Stimulated activated CD8-positive, alpha-beta memory T cell treated with anti-CD3 and anti-CD28 coated beads, Interleukin-12 subunit alpha, Interleukin-12 subunit beta, amount 100 ng/mL, for 24 hours (primary cell): Measurements from ENCODE around the gene ARMC3.
A peak's percentile ranks its signal among the peaks of the same experiment; 100 is the strongest.
"Not testable (repeated sequence)": the region's sequence is repeated elsewhere in the genome, so short reads cannot be mapped to it uniquely, and the experiment has no call there.

Experiments
- DNase-seq: peaks from one replicate; pipeline ENCODE4 v3.0.0-alpha.2; 2020; ENCODE audit errors: extremely low read depth

The ARMC3 gene

GRCh38 chr10:23047201-23048050 is 119.6 kb downstream of the ARMC3 start:
- DNase-seq, result no peak

GRCh38 chr10:23048191-23048590 is 120.3 kb downstream of the ARMC3 start:
- no peak for DNase-seq

GRCh38 chr10:23051278-23051677 is 123.4 kb downstream of the ARMC3 start:
- DNase-seq, result no peak

- no peak for DNase-seq
Measured at GRCh38 chr10:23051855-23052331, 124.0 kb downstream of the ARMC3 start.

GRCh38 chr10:23053036-23053435 is 125.2 kb downstream of the ARMC3 start:
- DNase-seq, result no peak

- no peak for DNase-seq
Measured at GRCh38 chr10:23055424-23056185, 127.8 kb downstream of the ARMC3 start.

GRCh38 chr10:23056186-23056579 is 128.3 kb downstream of the ARMC3 start:
- no peak for DNase-seq

- DNase-seq, result no peak
Measured at GRCh38 chr10:23058366-23058765, 130.5 kb downstream of the ARMC3 start.

- no peak for DNase-seq
Measured at GRCh38 chr10:23060918-23061317, 133.1 kb downstream of the ARMC3 start.

GRCh38 chr10:23063045-23063972 is 135.5 kb downstream of the ARMC3 start:
- DNase-seq, result no peak

GRCh38 chr10:23063973-23064812 is 136.3 kb downstream of the ARMC3 start:
- DNase-seq, result no peak

- DNase-seq, result not testable (repeated sequence)
Measured at GRCh38 chr10:23064813-23065114, 136.9 kb downstream of the ARMC3 start.

- DNase-seq, result no peak
Measured at GRCh38 chr10:23065181-23065948, 137.5 kb downstream of the ARMC3 start.

- no peak for DNase-seq
Measured at GRCh38 chr10:23067337-23067736, 139.5 kb downstream of the ARMC3 start.

- peak; percentile 12 for DNase-seq
Measured at GRCh38 chr10:23067939-23068775, 140.3 kb downstream of the ARMC3 start.

- DNase-seq, result no peak
Measured at GRCh38 chr10:23069019-23069815, 141.4 kb downstream of the ARMC3 start.

- DNase-seq, result not testable (repeated sequence)
Measured at GRCh38 chr10:23070092-23070912, 142.4 kb downstream of the ARMC3 start.

- no peak for DNase-seq
Measured at GRCh38 chr10:23070913-23071218, 143.0 kb downstream of the ARMC3 start.
